ENCODE measurements around the gene TTLL13. TPM values are rescaled to one million over a fixed set of nuclear protein-coding genes. Genes with fewer than 3 reads are reported as not detected.

Gene TTLL13
- total and polyA plus RNA-seq, 9 of the 15 experiments (the other 6 are each of a cell fraction or from before 2014, with no cell fraction given) = 0.05 to 0.24 (median 0.11) TPM; not detected in 1

GRCh38 chr15:90241343-90242192, 7.8 kb upstream of the TTLL13 start (continued):
- TF ChIP-seq ZBTB11 (CRISPR knock-in tag; IDR thresholded peaks at IDR 0.05) (peak in 1 of 3 experiments; percentile 54; a peak in 1 of 6 replicates), GATAD2A (IDR thresholded peaks at IDR 0.05) (no peak), KDM5B (IDR thresholded peaks at IDR 0.05; ENCODE audit: insufficient replicate concordance, low read depth, low read length) (peak; percentile 50), ARID3B (CRISPR knock-in tag; IDR thresholded peaks at IDR 0.05; ENCODE audit: borderline replicate concordance) (no peak), FOXP4 (CRISPR knock-in tag; IDR thresholded peaks at IDR 0.05; ENCODE audit: borderline replicate concordance) (no peak), TOE1 (IDR thresholded peaks at IDR 0.05; ENCODE audit: borderline replicate concordance) (no peak), TOE1 (CRISPR knock-in tag; IDR thresholded peaks at IDR 0.05; ENCODE audit: borderline replicate concordance, low read depth) (no peak), ZKSCAN3 (CRISPR knock-in tag; IDR thresholded peaks at IDR 0.05) (no peak), BDP1 (IDR thresholded peaks at IDR 0.05; ENCODE audit: insufficient read depth, insufficient read length) (no peak), ZBTB1 (CRISPR knock-in tag; IDR thresholded peaks at IDR 0.05; ENCODE audit: borderline replicate concordance, low read depth) (no peak), ZNF584 (CRISPR knock-in tag; IDR thresholded peaks at IDR 0.05; ENCODE audit: low read depth) (0 out of 2 replicates have a peak, but pooled peaks have one; percentile 28), TRIM24 (IDR thresholded peaks at IDR 0.05) (no peak), RFX7 (CRISPR knock-in tag; IDR thresholded peaks at IDR 0.05) (no peak), ZNF124 (CRISPR knock-in tag; IDR thresholded peaks at IDR 0.05) (no peak), ZNF589 (CRISPR knock-in tag; IDR thresholded peaks at IDR 0.05; ENCODE audit: low read depth) (no peak), EZH2 (IDR thresholded peaks at IDR 0.05; ENCODE audit: borderline replicate concordance, low read depth, low read length) (no peak), SRSF1 (IDR thresholded peaks at IDR 0.05; ENCODE audit: low read depth, low read length) (no peak)

Measured in K562 (cell line).